H1 (cell line): ENCODE results near the gene ADGRL3. TPM values are rescaled to one million over a fixed set of nuclear protein-coding genes. Genes with fewer than 3 reads are reported as not detected.

Experiments
- CTCF ChIA-PET: fragments of 300-600 bp; sonication (Branson Sonifier 250); formaldehyde crosslinking; loops from one replicate; lab custom pipeline; 2021; ENCODE audit not compliant: partially characterized antibody; lab: Charles Lee
- POLR2A ChIA-PET: fragments of 300-600 bp; sonication (Branson Sonifier 250); formaldehyde crosslinking; loops from one replicate; lab custom pipeline; 2021; ENCODE audit warnings: inconsistent platforms; ENCODE audit not compliant: partially characterized antibody; lab: Charles Lee
- DNase-seq, 2 experiments: peaks; one replicate each; pipeline versions ENCODE4 v3.0.0 to v3.0.0-alpha.2; 2010 to 2022; ENCODE audit warnings: low spot score in 2 of 2, low read depth in 1 of 2, mixed read lengths in 1 of 2
- FAIRE-seq: peaks from 2 replicates; lab custom pipeline; 2011; peaks lifted over from hg19 to GRCh38; lab: Jason Lieb, UNC
- H2AFZ ChIP-seq: 2 replicates; pipeline ENCODE4 v1.8.1; 2012; ENCODE audit warnings: low read length, inconsistent platforms
- H2AK5ac ChIP-seq: 2 replicates; pipeline ENCODE4 v1.6.1; 2013; ENCODE audit warnings: low read depth, low read length
- H2BK120ac ChIP-seq: replicated peaks from 2 replicates; pipeline ENCODE3; 2013; ENCODE audit warnings: low read depth, low read length, inconsistent platforms
- H2BK12ac ChIP-seq: 2 replicates; pipeline ENCODE4 v1.6.1; 2013; ENCODE audit warnings: low read depth, low read length
- H2BK15ac ChIP-seq: 2 replicates; pipeline ENCODE4 v1.6.1; 2013; ENCODE audit warnings: low read length
- H2BK20ac ChIP-seq: 2 replicates; pipeline ENCODE4 v1.6.1; 2013; ENCODE audit warnings: low read length
- H2BK5ac ChIP-seq: 2 replicates; pipeline ENCODE4 v1.6.1; 2013; ENCODE audit warnings: low read depth, low read length
- H3K14ac ChIP-seq: 2 replicates; pipeline ENCODE4 v1.6.1; 2013; ENCODE audit warnings: inconsistent platforms; ENCODE audit not compliant: insufficient read length
- H3K18ac ChIP-seq: 2 replicates; pipeline ENCODE4 v1.6.1; 2013; ENCODE audit warnings: low read length; ENCODE audit errors: extremely low read depth
- H3K23ac ChIP-seq: 2 replicates; pipeline ENCODE4 v1.6.1; 2013; ENCODE audit warnings: inconsistent platforms; ENCODE audit not compliant: insufficient read length
- H3K23me2 ChIP-seq: 2 replicates; pipeline ENCODE4 v1.6.1; 2013; ENCODE audit warnings: low read depth, low read length
- H3K27ac ChIP-seq: 2 replicates; pipeline ENCODE4 v1.6.1; 2011; ENCODE audit warnings: low read depth, low read length, inconsistent platforms
- H3K27me3 ChIP-seq, 4 experiments: replicated peaks in 1 of 4; 1 replicate in 1 of 4; 2 replicates in 3 of 4; pipeline versions ENCODE4 v1.6.1 to v1.8.1; 2011 to 2013; ENCODE audit warnings: low read length in 3 of 4, mild to moderate bottlenecking in 3 of 4, inconsistent platforms in 2 of 4, mixed read lengths in 2 of 4, moderate library complexity in 1 of 4; ENCODE audit not compliant: control insufficient read depth in 3 of 4, insufficient read depth in 3 of 4; ENCODE audit errors: extremely low read depth in 1 of 4
- H3K36me3 ChIP-seq, 4 experiments: 2 replicates each; pipeline versions ENCODE4 v1.6.1 to v1.8.1; 2011 to 2013; ENCODE audit warnings: mild to moderate bottlenecking in 4 of 4, low read length in 3 of 4, moderate library complexity in 2 of 4, control low read depth in 1 of 4, inconsistent platforms in 1 of 4; ENCODE audit not compliant: insufficient read depth in 4 of 4, control insufficient read depth in 2 of 4
- H3K4ac ChIP-seq: replicated peaks from 2 replicates; pipeline ENCODE3; 2013; ENCODE audit warnings: low read length, low read depth, mixed read lengths, inconsistent platforms; ENCODE audit not compliant: insufficient read length
- H3K4me1 ChIP-seq, 4 experiments: replicated peaks in 1 of 4; 1 replicate in 1 of 4; 2 replicates in 3 of 4; pipeline versions ENCODE4 v1.6.1 to v1.8.1; 2011 to 2013; ENCODE audit warnings: low read length in 3 of 4, inconsistent platforms in 2 of 4, mixed read lengths in 1 of 4; ENCODE audit not compliant: insufficient read depth in 4 of 4, control insufficient read depth in 3 of 4
- H3K4me2 ChIP-seq, 2 experiments: 2 replicates each; pipeline versions ENCODE4 v1.6.1 to v1.8.1; 2011 to 2013; ENCODE audit warnings: low read depth in 2 of 2, low read length in 2 of 2, control low read depth in 1 of 2, inconsistent platforms in 1 of 2, mild to moderate bottlenecking in 1 of 2; ENCODE audit not compliant: insufficient read depth in 1 of 2
- H3K4me3 ChIP-seq, 4 experiments: fragments of 200-600, 300-600 bp in 1 of 4; sonication (generic), shearing (Covaris generic), sonication (Bioruptor Twin) in 1 of 4; 2 replicates each; pipeline versions ENCODE4 v1.5.1 to v1.8.1; 2011 to 2016; ENCODE audit warnings: low read length in 4 of 4, low read depth in 3 of 4, control low read depth in 2 of 4, inconsistent platforms in 2 of 4, mild to moderate bottlenecking in 2 of 4, mixed read lengths in 1 of 4, moderate library complexity in 1 of 4; ENCODE audit not compliant: insufficient read depth in 2 of 4; ENCODE audit errors: extremely low read depth in 1 of 4
- H3K56ac ChIP-seq: replicated peaks from 2 replicates; pipeline ENCODE3; 2013; ENCODE audit warnings: low read depth, mild to moderate bottlenecking, mixed read lengths, low read length, inconsistent platforms; ENCODE audit not compliant: insufficient read length
- H3K79me1 ChIP-seq: 2 replicates; pipeline ENCODE4 v1.6.1; 2013; ENCODE audit warnings: low read depth, low read length, control low read depth
- H3K79me2 ChIP-seq, 2 experiments: 2 replicates each; pipeline versions ENCODE4 v1.6.1 to v1.8.1; 2012 to 2013; ENCODE audit warnings: low read length in 2 of 2, mild to moderate bottlenecking in 2 of 2, inconsistent platforms in 1 of 2; ENCODE audit not compliant: insufficient read depth in 2 of 2, control insufficient read depth in 1 of 2
- H3K9ac ChIP-seq, 4 experiments: replicated peaks in 1 of 4; 1 replicate in 1 of 4; 2 replicates in 3 of 4; pipeline versions ENCODE4 v1.6.1 to v1.8.1; 2011 to 2013; ENCODE audit warnings: low read depth in 3 of 4, low read length in 3 of 4, control low read depth in 2 of 4, mild to moderate bottlenecking in 2 of 4, moderate library complexity in 2 of 4, inconsistent platforms in 1 of 4; ENCODE audit errors: extremely low read depth in 1 of 4
- H3K9me3 ChIP-seq, 2 experiments: 2 replicates each; pipeline versions ENCODE4 v1.6.1 to v1.8.1; 2012 to 2013; ENCODE audit warnings: mild to moderate bottlenecking in 2 of 2, moderate library complexity in 2 of 2, control low read depth in 1 of 2, inconsistent platforms in 1 of 2, low read depth in 1 of 2, low read length in 1 of 2, mixed read lengths in 1 of 2; ENCODE audit not compliant: insufficient read depth in 2 of 2
- H4K20me1 ChIP-seq, 2 experiments: replicated peaks in 1 of 2; 2 replicates each; pipeline versions ENCODE3 to v1.8.1; 2011 to 2013; ENCODE audit warnings: inconsistent platforms in 2 of 2, low read length in 2 of 2, mild to moderate bottlenecking in 1 of 2; ENCODE audit not compliant: insufficient read depth in 2 of 2, control insufficient read depth in 1 of 2
- H4K5ac ChIP-seq: 2 replicates; pipeline ENCODE4 v1.6.1; 2013; ENCODE audit warnings: low read length, low read depth, mixed read lengths, inconsistent platforms; ENCODE audit not compliant: insufficient read length
- H4K8ac ChIP-seq: 2 replicates; pipeline ENCODE4 v1.8.0; 2013; ENCODE audit warnings: mild to moderate bottlenecking, moderate library complexity, low read length, inconsistent platforms; ENCODE audit not compliant: insufficient read depth; ENCODE audit errors: extremely low read depth
- H4K91ac ChIP-seq: replicated peaks from 2 replicates; pipeline ENCODE3; 2013; ENCODE audit warnings: low read length, mixed read lengths, inconsistent platforms; ENCODE audit not compliant: insufficient read length
- BACH1 ChIP-seq: IDR thresholded peaks from 2 replicates; pipeline ENCODE4 v1.6.1; 2012; ENCODE audit warnings: low read length, improper control_type of control experiment
- CTBP2 ChIP-seq: IDR thresholded peaks from 2 replicates; pipeline ENCODE4 v1.7.0; 2011; ENCODE audit warnings: borderline replicate concordance, mild to moderate bottlenecking, moderate library complexity, mixed read lengths, low read length; ENCODE audit not compliant: insufficient read depth, insufficient read length
- EP300 ChIP-seq, 2 experiments: IDR thresholded peaks; 1 replicate in 1 of 2; 2 replicates in 1 of 2; pipeline ENCODE4 v1.6.1; 2011 to 2012; ENCODE audit warnings: low read depth in 2 of 2, low read length in 2 of 2, mild to moderate bottlenecking in 2 of 2, borderline replicate concordance in 1 of 2, inconsistent platforms in 1 of 2, moderate library complexity in 1 of 2
- MAFK ChIP-seq: IDR thresholded peaks from 2 replicates; pipeline ENCODE4 v1.6.1; 2012; ENCODE audit warnings: low read depth, mild to moderate bottlenecking, improper control_type of control experiment, low read length
- POLR2AphosphoS5 ChIP-seq: IDR thresholded peaks from 2 replicates; pipeline ENCODE4 v1.6.1; 2011; ENCODE audit warnings: low read depth, low read length
- RBBP5 ChIP-seq: IDR thresholded peaks from 2 replicates; pipeline ENCODE4 v1.7.1; 2012; ENCODE audit warnings: low read depth, mild to moderate bottlenecking, inconsistent platforms, low read length, moderate library complexity, borderline replicate concordance
- SIX5 ChIP-seq: IDR thresholded peaks from 2 replicates; pipeline ENCODE4 v1.6.1; 2011; ENCODE audit warnings: mild to moderate bottlenecking, low read depth, low read length
- SRF ChIP-seq: IDR thresholded peaks from 2 replicates; pipeline ENCODE4 v1.6.1; 2011; ENCODE audit warnings: mild to moderate bottlenecking, low read depth, low read length, moderate library complexity
- TAF1 ChIP-seq: IDR thresholded peaks from 2 replicates; pipeline ENCODE4 v1.6.1; 2011; ENCODE audit warnings: mild to moderate bottlenecking, low read depth, low read length
- USF2 ChIP-seq: IDR thresholded peaks from 2 replicates; pipeline ENCODE4 v1.6.1; 2011; ENCODE audit warnings: low read length, improper control_type of control experiment
- YY1 ChIP-seq: IDR thresholded peaks from 2 replicates; pipeline ENCODE4 v1.6.1; 2011; ENCODE audit warnings: low read depth, mild to moderate bottlenecking, low read length
- polyA plus RNA-seq, 7 experiments: library from polyadenylated mRNA; depleted of rRNA in 3 of 7; stranded (reverse) in 5 of 7; unstranded in 2 of 7; fragments of >200 nt in 5 of 7; fragments of 200-250 nt in 2 of 7; gene quantifications; 1 replicate in 5 of 7; 2 replicates in 1 of 7; 4 replicates in 1 of 7; pipeline versions ENCODE4 v1.2.1 to v1.2.3, GENCODE V29; 2011 to 2013; ENCODE audit warnings: missing spikeins in 2 of 7, mixed read lengths in 2 of 7
- total RNA-seq: library from RNA; stranded (reverse); fragmentation: NEBNext Ultra II Directional; extraction: Animal tissue kit (Norgen Biotek cat#: 25700); gene quantifications from 2 replicates; pipeline ENCODE4 v1.2.1, GENCODE V29; 2021
- TF ChIP-seq, protein P1 (sequence below): IDR thresholded peaks from 2 replicates; pipeline ENCODE4 v1.6.1; 2012; ENCODE audit warnings: inconsistent platforms
- TF ChIP-seq, protein P2 (sequence below): IDR thresholded peaks from 2 replicates; pipeline ENCODE4 v1.6.1; 2011; ENCODE audit warnings: low read depth, mild to moderate bottlenecking, low read length; ENCODE audit not compliant: insufficient read depth

ADGRL3 gene
- total and polyA plus RNA-seq, 2 of the 8 experiments (the other 6 are each of a cell fraction or from before 2014, with no cell fraction given): 6.6 to 13.0 TPM

DNA sequence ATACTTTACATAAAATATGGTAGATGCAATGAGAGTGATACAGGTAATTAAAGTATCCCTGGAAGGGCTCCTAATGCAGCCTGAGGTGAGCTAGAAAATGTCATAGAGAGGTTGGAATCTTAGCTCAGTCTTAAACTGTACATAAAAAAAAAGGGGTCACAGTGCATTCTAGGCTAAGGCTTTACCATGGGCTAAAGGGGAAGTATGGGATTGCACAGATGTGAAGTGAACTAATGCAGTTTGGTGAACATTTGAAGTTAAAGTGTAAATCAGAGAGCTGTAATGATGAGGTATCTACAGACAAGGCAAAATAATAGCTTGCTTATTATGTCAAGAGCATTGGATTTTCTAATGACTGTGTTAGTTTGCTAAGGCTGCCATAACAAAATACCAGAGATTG, 405.9 kb downstream of the ADGRL3 start:
- no peak for DNase-seq
- Histone ChIP-seq H2BK120ac (no peak overlapping the region), H3K36me3 (no peaks in the 10 kb centered on the region), H3K79me2 (no peaks in the 10 kb centered on the region), H3K14ac (no peak overlapping the region), H2BK20ac (no peak overlapping the region), H3K27ac (no peak overlapping the region), H2BK12ac (no peak overlapping the region), H3K23ac (no peak overlapping the region), H3K27me3 (no peaks in the 10 kb centered on the region), H2AFZ (no peak overlapping the region), H3K56ac (no peak overlapping the region), H4K91ac (no peak overlapping the region), H4K20me1 (no peaks in the 10 kb centered on the region), H3K18ac (no peak overlapping the region), H3K23me2 (no peaks in the 10 kb centered on the region), H2BK5ac (no peak overlapping the region), H3K9me3 (no peaks in the 10 kb centered on the region), H4K8ac (no peak overlapping the region), H3K79me1 (no peaks in the 10 kb centered on the region), H3K4me2 (no peak overlapping the region), H3K4me1 (no peaks in the 10 kb centered on the region; a peak in 1 of 7 replicates), H2BK15ac (no peak overlapping the region), H4K5ac (no peak overlapping the region), H3K4ac (no peak overlapping the region), H3K4me3 (no peak overlapping the region), H2AK5ac (no peak overlapping the region), H3K9ac (no peak overlapping the region)
- ChIA-PET POLR2A (no interaction called here), CTCF (interaction anchor here (1.3 kb wide), 1 partner anchor 15 kb away, joined by 5 read pairs; no protein-coding TSS in a partner anchor)
- FAIRE-seq: no peak
- TF ChIP-seq TAF1 (no peak), POLR2AphosphoS5 (no peak), RBBP5 (no peak), EP300 (IDR thresholded peaks at IDR 0.05; ENCODE audit: borderline replicate concordance in 1 of 2, low read depth in 2 of 2, low read length in 2 of 2) (no peak), MAFK (no peak), BACH1 (no peak), USF2 (no peak), SRF (no peak), SIX5 (no peak), CTBP2 (no peak), YY1 (no peak)
- TF ChIP-seq, protein P1, sequence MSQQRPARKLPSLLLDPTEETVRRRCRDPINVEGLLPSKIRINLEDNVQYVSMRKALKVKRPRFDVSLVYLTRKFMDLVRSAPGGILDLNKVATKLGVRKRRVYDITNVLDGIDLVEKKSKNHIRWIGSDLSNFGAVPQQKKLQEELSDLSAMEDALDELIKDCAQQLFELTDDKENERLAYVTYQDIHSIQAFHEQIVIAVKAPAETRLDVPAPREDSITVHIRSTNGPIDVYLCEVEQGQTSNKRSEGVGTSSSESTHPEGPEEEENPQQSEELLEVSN: no peak
- TF ChIP-seq, protein P2, sequence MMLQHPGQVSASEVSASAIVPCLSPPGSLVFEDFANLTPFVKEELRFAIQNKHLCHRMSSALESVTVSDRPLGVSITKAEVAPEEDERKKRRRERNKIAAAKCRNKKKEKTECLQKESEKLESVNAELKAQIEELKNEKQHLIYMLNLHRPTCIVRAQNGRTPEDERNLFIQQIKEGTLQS: no peak
